Measurements from ENCODE around the gene ENDOG.
A peak's percentile ranks its signal among the peaks of the same experiment; 100 is the strongest.
"Not testable (repeated sequence)": the region's sequence is repeated elsewhere in the genome, so short reads cannot be mapped to it uniquely, and the experiment has no call there.

The ENDOG gene

DNA sequence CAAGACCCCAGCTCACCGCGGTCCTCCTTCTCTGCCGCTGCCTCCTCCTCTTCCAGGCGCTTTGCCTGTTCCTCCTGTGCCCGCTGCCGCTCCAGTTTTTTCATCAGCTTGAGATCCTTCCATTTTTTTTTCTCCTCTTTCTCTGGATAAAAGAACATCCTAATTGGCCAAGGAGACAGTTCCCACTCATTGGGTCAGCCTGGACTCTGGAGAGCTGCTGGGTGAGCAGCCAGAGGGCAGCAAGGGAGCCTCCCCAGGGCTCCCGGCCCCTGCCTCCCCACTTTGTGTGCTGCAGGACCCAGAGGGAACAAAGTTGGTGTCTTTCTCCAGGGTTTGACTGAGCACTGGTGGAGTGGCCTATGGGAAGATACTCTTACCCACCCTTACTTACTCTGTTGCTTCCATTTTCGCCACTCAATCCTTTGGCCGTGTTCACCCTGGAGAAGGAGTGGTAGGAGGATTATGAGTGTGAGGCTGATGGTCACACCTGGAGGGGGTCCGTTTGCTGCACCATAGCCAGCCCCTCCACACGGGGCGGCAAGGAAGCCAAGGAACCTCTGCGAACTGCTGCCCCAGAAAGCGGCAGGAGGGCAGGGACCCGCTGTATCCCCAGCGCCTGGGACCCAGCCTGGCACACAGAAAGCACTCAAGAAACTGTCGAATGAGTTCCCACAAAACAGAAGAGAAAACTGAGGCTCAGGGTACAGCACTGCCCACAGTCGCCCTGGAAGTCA lies 10.6 kb downstream of the ENDOG start:
- no peak for DNase-seq (ENCODE audit: low read depth in 3 of 3)

DNA sequence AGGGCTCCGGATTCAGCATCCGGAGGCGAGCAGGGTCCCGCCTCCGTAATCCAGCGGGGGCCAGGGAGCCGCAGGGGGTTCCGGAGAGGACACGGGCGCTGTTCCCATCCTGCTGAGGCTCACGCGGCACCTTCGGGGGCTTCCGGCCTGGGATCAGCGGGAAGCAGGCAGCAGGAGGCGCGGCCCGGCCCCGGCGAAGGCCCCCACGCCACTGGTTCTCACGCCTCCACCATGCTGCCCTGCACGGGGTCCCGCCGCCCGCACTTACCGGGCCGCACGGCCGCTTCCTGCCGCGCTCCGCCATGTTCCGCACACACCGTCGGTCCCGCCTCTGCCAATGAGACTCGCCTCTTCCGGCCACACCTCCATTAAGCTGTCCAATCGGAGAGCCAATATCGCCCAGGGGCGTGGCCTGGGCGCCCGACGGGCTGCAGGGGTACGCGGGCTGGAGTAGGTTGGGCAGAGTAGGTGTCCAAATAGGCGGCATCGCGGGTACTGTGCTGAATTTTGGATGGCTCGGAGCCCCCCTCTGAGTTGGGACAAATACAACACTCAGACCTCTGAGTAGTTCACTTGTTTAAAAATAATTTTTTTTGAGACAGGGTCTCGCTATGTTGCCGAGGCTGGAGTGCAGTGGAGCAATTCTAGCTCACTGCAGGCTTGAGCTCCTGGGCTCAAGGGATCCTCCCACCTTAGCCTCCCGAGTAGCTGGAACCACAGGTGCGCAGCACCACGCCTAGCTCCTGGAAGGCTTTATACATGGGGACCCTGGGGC lies 11.4 kb downstream of the ENDOG start, which contains the start of gene SPOUT1:
Gene SPOUT1, minus strand, starts transcription at position 318 of the 775 bp plus-strand sequence. Its CDS starts 14 bp downstream, at position 304.
- DNase-seq (ENCODE audit: low read depth in 3 of 3) = peak; percentile 87 to 91 (median 87)

DNA sequence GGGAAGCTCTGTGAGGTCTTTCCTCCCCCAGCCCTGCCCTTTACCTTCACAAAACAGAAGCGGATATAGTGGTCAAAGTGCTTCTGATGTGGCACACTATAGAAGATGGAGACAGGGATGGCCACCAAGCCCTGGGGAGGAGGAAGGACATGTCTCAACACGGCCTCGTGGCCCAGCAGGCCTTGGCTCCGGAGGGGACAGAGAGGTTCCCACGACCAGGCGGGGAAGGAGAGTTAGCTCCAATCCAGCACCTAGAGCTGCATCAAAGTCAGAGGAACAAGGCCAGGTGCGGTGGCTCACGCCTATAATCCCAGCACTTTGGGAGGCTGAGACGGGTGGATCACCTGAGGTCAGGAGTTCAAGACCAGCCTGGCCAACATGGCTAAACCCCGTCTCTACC lies 15.4 kb downstream of the ENDOG start:
- DNase-seq (ENCODE audit: low read depth in 3 of 3) = no peak

DNA sequence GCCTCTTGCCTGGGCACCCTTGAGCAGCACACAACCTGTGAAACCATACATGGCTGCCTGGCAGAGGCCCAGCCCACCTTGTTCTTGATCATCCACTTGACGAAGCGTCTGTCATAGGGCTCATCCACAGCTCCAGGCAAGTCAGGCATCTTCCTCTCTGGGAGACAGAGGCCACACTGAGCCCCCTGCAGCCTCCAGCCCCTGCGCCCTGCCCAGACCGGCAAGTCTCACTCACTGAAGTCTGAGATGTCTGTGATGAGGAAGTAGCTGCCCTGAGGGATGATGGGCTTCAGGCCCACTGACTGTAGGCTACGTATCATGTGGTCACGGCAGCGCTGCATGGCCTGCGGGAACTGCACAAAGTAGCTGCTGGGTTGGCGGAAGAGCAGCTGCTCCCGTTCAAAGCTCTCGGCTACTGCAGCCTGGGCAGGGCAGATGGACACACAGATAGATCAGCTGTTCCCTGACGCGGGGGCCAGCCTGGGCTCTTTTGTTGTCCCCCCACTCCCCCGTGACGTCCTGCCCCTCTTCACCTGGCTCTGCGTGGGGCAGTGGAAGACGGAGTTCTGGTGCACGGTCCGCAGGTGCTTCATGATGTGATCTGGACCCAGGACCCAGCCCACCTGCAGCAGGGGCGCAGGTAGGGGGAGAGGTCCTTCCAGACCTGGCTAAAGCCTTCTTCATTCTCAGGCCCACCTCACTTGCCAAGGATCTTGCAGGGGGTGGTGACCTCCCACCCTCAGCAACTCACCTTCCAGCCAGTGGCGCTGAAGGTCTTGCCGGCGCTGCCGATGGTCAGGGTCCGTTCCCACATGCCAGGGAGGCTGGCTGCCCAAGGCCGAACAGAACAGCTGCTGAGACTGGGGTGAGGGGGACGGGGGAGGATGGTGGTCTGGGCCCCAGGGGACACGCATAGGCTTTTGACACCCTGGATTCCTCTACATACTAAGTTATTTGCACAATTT lies 17.2 kb downstream of the ENDOG start:
- DNase-seq (ENCODE audit: low read depth in 3 of 3) = no peak

DNA sequence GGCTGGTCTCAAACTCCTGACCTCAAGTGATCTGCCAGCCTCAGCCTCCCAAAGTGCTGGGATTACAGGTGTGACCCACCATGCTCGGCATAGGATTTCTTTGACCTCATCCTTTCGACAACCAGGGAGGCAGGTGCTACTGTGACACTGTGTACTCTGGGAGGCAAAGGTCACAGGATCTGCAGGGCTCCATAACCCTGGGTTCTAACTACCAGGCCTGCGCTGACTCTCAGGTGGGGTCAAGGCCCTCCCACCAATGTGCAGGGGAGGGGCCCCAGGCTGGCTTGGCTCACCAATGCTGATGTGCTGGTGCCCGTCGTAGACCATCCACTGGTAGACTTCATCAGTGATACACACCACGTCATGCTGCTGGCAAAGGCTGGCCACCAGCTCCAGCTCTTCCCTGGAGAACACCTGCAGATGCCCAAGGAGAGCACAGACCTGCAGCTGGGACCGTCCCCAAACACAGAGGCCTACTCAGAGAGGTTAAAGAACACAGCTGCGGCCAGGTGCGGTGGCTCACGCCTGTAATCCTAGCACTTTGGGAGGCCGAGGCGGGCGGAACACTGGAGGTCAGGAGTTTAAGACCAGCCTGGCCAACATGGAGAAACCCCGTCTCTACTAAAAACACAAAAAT lies 18.3 kb downstream of the ENDOG start:
- no peak for DNase-seq (ENCODE audit: low read depth in 3 of 3)

DNA sequence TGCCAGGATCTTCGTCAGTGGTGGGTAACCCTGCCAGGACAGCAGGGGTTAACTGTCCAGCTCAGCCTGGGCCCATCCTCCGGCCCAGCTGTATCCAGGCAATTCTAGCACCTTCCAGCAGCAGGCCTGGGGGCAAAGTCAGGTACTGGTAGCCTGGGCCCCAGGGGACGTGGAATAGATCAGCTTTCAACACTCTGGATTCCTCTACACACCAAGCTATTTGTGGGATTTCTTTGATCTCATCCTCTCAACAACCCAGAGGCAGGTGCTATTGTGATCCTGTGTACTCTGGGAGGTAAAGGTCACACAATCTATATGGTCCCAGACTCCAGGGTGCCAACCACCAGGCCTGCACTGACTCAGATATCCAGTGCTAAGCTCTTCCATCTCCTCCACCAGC lies 20.0 kb downstream of the ENDOG start:
- DNase-seq (ENCODE audit: low read depth in 3 of 3) = no peak

DNA sequence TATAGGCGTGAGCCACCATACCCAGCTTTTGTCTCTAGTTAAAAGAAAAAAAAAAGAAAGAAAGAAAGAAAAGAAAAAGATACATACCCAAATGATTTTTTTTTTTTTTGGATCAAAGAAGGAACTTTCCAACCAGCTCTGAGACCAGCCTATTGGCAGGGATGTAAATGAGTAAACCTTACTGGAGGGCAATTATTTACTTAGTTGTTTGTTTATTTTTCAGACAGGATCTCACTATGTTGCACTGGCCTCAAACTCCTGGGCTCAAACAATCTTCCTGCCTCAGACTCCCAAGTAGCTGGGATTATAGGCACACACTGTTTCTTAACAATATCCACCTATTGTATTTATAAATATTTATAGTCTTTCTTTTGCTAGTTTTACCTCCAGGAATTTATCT lies 22.2 kb downstream of the ENDOG start:
- DNase-seq (ENCODE audit: low read depth in 3 of 3) = no peak

DNA sequence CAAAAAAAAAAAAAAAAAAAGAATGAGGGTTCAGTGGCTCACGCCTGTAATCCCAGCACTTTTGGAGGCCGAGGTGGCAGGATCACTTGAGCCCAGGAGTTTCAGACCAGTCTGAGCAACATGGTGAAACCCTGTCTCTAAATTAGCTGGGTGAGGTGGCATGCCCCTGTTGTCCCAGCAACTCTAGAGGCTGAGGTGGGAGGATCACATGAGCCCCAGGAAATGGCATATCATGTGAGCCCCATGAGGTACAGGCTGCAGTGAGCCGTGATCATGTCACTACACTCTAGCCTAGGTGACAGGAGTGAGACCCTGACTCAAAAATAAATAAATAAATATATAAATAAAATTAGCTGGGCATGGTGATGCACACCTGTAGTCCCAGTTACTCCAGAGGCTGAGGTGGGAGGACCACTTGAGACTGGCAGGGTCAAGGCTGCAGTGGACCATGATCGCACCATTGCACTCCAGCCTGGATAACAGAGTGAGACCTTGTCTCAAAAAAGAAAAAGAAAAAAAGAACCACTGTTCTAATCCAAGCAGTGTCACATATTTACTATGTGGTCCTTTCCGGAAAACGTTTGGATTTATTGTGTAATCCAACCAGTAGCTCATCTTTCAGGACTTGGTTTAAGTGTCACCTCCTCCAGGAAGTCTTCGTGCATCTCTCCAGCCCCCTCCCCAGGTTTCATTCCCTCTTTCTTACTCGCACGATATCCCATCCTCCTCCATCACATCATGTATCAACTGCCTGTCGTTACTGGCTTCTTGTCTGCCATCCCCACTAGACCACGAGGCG lies 23.6 kb downstream of the ENDOG start:
- no peak for DNase-seq (ENCODE audit: low read depth in 3 of 3)

DNA sequence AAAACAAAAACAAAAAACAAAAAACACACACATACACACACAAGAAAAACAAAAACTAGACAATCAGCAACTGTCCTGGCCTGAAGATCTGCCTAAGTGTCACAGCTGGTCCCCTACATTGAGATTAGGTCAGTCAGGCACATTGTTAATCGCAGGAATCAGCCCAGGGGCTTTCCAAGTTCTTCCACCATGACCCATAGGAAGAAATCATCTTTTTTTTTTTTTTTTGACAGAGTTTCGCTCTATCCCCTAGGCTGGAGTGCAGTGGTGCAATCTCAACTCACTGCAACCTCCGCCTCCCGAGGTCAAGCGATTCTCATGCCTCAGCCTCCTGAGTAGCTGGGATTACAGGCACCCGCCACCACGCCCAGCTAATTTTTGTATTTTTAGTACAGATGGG lies 24.9 kb downstream of the ENDOG start:
- DNase-seq (ENCODE audit: low read depth in 3 of 3) = not testable (repeated sequence)

DNA sequence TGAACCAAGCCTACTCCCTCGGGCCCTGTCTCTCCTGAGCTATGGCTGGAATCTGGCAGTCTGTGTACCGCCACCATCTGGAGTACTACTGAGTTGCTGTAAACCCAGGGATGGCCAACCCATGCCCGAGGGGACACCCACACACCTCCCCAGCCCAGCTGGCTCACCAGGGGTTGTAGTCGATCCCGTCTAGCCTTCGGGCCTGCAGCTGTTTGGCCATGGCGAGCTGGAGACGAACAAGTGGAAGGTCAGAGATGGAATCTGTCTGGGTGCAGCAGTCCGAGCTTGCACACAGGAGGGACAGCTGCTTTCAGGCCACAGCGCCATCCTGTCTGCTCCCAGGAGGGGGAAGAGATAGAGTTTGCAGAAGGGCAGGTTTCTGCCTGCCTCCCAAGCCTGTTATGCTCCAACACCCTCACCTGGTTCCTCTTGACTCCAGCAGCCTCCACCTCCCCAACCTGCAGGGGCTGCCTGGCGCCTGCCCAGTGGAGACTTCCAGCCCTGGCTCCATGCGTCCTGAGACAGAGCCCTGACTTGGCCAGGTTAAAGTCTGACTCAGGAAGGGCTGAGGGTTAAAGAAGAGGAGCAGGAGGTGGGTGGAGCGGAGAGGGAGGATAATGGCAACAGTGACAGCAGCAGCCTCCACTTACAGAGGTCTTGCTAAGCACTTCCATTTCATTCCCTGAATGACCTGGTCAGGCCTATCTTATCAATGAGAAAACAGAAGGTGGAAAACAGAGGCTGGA lies 27.1 kb downstream of the ENDOG start:
- no peak for DNase-seq (ENCODE audit: low read depth in 3 of 3)

DNA sequence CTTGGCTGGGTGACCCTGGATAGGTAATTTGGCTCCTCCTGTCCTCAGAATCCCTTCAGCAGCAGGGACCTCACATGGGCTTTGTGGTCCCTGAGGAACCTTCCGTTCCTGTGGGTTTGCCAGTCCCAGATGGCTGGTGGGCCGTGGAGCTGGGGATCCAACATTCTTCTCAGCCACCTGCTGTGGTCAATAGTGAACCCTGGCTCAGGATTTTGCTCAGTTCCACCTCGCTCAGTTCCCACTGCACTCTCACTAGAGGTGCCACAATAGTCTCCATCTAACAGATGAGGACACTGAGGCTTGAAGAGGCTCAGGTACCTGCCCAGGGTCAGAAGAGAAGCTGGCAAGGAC lies 28.4 kb downstream of the ENDOG start:
- no peak for DNase-seq (ENCODE audit: low read depth in 3 of 3)

DNA sequence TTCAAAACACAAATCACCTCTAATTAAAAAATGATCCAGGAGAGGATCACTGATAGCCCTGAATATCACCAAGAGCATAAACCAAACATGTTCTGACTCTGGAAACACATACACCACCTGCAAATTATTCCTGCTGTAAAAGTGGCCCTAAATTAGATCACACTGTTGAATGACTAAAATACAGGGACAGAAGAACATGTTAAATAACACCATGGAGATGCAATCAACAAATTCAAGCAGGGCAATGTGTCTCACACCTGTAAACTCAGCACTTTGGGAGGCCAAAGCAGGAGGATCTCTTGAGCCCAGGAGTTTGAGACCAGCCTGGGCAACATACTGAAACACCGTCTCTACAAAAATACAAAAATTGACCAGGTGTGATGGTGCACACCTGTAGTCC lies 29.5 kb downstream of the ENDOG start:
- no peak for DNase-seq (ENCODE audit: low read depth in 3 of 3)

DNA sequence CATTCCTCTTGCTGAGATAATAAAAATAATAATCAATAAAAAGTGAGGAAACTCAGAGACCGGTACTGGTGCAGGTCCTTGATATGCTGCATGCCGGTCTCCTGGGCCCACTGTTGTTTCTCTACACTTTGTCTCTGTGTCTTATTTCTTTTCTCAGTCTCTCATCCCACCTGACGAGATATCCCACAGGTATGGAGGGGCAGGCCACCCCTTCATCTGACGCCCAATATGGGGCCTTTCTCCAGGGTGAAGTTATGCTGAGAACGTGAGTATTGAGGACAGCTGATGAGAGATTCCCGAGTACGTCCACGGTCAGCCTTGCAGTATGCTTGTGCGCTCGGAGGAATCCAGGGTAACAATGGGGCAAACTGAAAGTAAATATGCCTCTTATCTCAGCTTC lies 32.7 kb downstream of the ENDOG start:
- DNase-seq (ENCODE audit: low read depth in 3 of 3) = not testable (repeated sequence)

DNA sequence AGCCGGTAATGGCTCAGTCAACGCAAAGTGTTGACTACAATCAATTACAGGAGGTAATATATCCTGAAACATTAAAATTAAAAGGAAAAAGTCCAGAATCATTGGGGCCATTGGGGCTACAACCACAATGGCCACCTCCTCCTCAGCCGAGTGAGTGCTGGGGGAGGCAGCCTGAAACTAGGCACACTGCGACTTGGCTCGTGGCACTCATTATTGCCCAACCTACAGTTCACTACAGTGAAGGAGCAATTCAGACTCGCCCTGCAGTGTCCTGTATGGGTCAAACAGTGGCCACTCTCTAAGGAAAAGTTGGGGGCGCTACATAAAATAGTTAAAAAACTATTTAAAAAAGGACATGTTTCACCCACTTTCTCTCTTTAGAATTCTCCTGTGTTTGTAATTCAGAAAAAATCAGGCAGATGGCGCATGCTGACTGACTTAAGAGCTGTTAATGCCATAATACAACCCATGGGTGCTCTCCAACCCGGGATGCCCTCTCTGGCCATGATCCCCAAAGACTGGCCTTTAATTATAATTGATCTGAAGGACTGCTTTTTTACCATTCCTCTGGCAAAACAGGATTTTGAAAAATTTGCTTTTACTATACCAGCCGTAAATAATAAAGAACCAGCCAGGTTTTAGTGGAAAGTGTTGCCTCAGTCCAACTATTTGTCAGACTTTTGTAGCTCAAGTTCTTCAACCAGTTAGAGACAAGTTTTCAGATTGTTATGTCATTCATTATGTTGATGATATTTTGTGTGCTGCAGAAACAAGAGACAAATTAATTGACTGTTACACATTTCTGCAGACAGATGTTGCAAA lies 33.7 kb downstream of the ENDOG start:
- DNase-seq (ENCODE audit: low read depth in 3 of 3) = not testable (repeated sequence)

DNA sequence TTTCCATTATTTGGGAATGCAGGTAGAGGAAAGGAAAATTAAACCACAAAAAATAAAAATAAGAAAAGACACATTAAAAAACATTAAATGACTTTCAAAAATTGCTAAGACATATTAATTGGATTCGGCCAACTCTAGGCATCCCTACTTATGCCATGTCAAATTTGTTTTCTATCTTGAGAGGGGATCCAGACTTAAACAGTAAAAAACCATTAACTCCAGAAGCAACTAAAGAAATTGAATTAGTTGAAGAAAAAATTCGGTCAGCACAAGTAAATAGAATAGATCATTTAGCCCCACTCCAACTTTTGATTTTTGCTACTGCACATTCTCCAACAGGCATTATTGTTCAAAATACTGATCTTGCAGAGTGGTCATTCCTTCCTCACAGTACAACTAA lies 34.3 kb downstream of the ENDOG start:
- DNase-seq (ENCODE audit: low read depth in 3 of 3) = not testable (repeated sequence)

DNA sequence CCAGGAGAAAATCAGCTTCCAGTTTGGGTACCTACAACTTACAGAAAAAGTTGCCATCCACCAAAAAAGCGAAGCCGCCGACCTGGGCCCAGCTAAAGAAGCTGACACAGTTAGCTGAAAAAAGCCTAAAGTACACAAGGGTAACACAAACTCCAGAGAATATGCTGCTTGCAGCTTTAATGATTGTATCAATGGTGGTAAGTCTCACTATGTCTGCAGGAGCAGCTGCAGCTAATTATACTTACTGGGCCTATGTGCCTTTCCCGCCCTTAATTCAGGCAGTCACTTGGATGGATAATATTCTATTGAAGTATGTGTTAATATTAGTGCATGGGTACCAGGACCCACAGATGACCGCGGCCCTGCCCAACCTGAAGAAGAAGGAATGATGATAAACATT lies 36.2 kb downstream of the ENDOG start:
- DNase-seq (ENCODE audit: low read depth in 3 of 3) = not testable (repeated sequence)

DNA sequence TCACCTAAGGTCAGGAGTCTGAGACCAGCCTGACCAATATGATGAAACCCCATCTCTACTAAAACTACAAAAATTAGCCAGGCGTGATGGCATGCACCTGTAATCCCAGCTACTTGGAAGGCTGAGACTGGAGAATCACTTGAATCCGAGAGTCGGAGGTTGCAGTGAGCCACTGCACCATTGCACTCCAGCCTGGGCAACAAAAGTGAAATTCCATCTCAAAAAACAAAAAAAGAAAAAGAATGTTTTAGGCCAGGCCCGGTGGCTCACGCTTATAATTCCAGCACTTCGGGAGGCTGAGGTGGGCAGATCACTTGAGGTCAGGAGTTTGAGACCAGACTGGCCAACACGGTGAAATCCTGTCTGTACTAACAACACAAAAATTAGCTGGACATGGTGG lies 40.2 kb downstream of the ENDOG start:
- not testable (repeated sequence) for DNase-seq (ENCODE audit: low read depth in 3 of 3)

DNA sequence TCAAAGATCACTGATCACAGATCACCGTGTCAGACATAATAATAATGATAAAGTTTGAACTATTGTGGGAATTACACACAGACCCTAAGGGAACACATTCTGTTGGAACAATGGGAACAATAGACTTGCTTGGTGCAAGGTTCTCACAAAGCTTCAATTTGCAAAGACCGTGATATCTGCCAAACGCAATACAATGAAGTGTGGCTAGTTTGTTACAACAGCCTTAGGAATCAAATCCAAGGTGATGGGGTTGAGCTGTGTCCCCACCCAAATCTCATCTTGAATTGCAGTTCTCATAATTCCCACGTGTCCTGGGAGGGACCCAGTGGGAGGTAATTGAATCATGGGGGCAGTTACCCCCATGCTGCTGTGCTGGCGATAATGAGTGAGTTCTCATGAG lies 42.6 kb downstream of the ENDOG start:
- no peak for DNase-seq (ENCODE audit: low read depth in 3 of 3)

DNA sequence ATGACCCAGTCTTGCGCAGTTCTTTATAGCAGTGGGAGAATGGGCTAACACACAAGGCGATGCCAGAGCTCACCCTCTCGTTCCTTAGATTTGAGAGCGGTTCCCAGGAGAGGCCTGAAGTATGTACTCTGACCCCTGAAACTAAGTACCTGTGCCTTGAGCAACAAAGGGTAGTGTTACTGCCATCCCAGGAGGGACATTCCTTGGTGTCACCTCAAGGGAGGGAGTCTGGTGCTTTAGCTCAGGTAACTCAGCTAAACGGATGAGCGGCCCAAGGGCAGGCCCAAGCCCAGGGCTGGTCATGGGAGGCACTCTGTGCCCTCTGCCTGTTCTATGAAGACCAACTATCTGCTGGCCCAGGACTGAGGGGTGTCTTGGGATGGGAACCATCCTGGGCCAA lies 43.2 kb downstream of the ENDOG start:
- no peak for DNase-seq (ENCODE audit: low read depth in 3 of 3)

Measured in stimulated activated CD4-positive, alpha-beta T cell treated with anti-CD3 and anti-CD28 coated beads, TNF-alpha, amount 100 ng/mL, for 48 hours (primary cell).